HepG2 (cell line): ENCODE measurements around the gene RRAD. TPM values are rescaled to one million over a fixed set of nuclear protein-coding genes. Genes with fewer than 3 reads are reported as not detected.

Experiments used
- MEIS2 ChIP-seq: sonication (generic); formaldehyde crosslinking; IDR thresholded peaks from 2 replicates; pipeline ENCODE4 v1.9.0; 2021; ENCODE audit warnings: mild to moderate bottlenecking, missing genetic modification reagents
- ZBTB20 ChIP-seq: sonication (generic); formaldehyde crosslinking; IDR thresholded peaks from 2 replicates; pipeline ENCODE4 v1.8.1; 2023; ENCODE audit warnings: missing genetic modification reagents, low read depth, mild to moderate bottlenecking, borderline replicate concordance
- ZSCAN29 ChIP-seq: sonication (generic); formaldehyde crosslinking; conservative IDR thresholded peaks from 2 replicates; pipeline ENCODE4 v1.4.0; 2020; ENCODE audit warnings: mild to moderate bottlenecking, missing genetic modification reagents
- polyA plus RNA-seq, 8 experiments: library from polyadenylated mRNA; depleted of rRNA in 3 of 8; stranded (reverse) in 7 of 8; unstranded in 1 of 8; fragments of >200 nt; fragmentation: Illumina TruSeq in 4 of 8; extraction: Trizol in 4 of 8; gene quantifications; 2 replicates each; pipeline versions ENCODE4 v1.2.1 to v1.2.3, GENCODE V29; 2011 to 2016; ENCODE audit warnings: low read depth in 4 of 8, missing spikeins in 1 of 8, mixed read lengths in 1 of 8; ENCODE audit not compliant: insufficient read depth in 1 of 8
- total RNA-seq, 5 experiments: library from RNA; depleted of rRNA; stranded (reverse); fragments of >200 nt; fragmentation: Illumina TruSeq; extraction: Trizol; gene quantifications; 2 replicates each; pipeline ENCODE4 v1.2.3, GENCODE V29; 2016; ENCODE audit warnings: low read depth in 1 of 5
- TF ChIP-seq, protein P1 (sequence below): sonication (generic); formaldehyde crosslinking; IDR thresholded peaks from 2 replicates; pipeline ENCODE4 v1.5.0; 2020; ENCODE audit warnings: mild to moderate bottlenecking, missing genetic modification reagents, borderline replicate concordance
- TF ChIP-seq, protein P2 (sequence below): sonication (generic); formaldehyde crosslinking; IDR thresholded peaks from 2 replicates; pipeline ENCODE4 v1.4.0; 2020; ENCODE audit warnings: mild to moderate bottlenecking, missing genetic modification reagents
- TF ChIP-seq, protein P3 (sequence below), 2 experiments: IDR thresholded peaks; 2 replicates each; pipeline ENCODE4 v1.6.1; 2011 to 2012; ENCODE audit warnings: low read length in 2 of 2, borderline replicate concordance in 1 of 2, low read depth in 1 of 2, mild to moderate bottlenecking in 1 of 2, moderate library complexity in 1 of 2
- TF ChIP-seq, protein P4 (sequence below): IDR thresholded peaks from 2 replicates; pipeline ENCODE4 v1.6.1; 2012; ENCODE audit warnings: inconsistent platforms

The RRAD gene
- total and polyA plus RNA-seq, 2 of the 13 experiments (the other 11 are each of a cell fraction or from before 2014, with no cell fraction given): 0.80 to 1.1 TPM

DNA sequence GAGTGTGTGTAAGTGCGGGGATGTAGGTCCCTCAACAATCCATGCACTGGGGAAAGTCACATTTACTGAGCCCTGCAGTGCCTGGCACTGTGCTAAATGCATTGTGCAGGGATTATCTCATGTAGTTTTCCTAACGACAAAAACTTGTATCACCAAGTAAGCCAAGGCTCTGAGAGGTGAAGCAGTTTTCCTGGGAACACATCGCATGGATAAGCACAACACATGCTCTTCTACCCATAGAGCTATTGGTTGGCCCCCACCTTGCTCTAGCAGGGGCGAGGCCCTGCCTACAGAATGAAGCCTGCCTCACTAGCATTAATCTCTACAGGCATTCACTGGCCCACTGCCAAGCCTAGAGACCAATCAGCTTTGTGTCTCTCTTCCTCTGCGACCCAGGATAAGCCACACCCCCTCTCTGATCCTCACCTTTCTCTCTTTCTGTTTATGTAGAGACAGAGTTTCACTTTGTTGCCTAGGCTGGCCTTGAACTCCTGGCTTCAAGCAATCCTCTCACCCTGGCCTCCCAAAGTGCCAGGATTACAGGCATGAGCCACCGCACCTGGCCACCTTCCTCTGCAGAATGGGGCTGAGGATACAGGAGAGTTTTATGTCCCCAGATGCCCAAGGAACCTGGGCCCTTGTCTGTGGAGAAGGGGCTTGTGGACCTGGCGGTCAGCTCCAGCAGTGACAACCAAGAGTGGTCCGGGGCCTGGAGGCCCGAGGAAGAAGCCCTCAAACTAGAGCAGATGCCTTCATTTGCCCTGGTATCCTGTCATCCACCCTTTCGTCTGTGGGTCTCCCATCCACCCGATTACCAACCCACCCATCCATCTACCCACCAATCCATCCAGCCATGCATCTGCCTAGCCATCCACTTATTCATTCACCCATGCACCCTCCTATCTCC is 19.4 kb downstream of the RRAD start (continued):
- TF ChIP-seq, protein P1, sequence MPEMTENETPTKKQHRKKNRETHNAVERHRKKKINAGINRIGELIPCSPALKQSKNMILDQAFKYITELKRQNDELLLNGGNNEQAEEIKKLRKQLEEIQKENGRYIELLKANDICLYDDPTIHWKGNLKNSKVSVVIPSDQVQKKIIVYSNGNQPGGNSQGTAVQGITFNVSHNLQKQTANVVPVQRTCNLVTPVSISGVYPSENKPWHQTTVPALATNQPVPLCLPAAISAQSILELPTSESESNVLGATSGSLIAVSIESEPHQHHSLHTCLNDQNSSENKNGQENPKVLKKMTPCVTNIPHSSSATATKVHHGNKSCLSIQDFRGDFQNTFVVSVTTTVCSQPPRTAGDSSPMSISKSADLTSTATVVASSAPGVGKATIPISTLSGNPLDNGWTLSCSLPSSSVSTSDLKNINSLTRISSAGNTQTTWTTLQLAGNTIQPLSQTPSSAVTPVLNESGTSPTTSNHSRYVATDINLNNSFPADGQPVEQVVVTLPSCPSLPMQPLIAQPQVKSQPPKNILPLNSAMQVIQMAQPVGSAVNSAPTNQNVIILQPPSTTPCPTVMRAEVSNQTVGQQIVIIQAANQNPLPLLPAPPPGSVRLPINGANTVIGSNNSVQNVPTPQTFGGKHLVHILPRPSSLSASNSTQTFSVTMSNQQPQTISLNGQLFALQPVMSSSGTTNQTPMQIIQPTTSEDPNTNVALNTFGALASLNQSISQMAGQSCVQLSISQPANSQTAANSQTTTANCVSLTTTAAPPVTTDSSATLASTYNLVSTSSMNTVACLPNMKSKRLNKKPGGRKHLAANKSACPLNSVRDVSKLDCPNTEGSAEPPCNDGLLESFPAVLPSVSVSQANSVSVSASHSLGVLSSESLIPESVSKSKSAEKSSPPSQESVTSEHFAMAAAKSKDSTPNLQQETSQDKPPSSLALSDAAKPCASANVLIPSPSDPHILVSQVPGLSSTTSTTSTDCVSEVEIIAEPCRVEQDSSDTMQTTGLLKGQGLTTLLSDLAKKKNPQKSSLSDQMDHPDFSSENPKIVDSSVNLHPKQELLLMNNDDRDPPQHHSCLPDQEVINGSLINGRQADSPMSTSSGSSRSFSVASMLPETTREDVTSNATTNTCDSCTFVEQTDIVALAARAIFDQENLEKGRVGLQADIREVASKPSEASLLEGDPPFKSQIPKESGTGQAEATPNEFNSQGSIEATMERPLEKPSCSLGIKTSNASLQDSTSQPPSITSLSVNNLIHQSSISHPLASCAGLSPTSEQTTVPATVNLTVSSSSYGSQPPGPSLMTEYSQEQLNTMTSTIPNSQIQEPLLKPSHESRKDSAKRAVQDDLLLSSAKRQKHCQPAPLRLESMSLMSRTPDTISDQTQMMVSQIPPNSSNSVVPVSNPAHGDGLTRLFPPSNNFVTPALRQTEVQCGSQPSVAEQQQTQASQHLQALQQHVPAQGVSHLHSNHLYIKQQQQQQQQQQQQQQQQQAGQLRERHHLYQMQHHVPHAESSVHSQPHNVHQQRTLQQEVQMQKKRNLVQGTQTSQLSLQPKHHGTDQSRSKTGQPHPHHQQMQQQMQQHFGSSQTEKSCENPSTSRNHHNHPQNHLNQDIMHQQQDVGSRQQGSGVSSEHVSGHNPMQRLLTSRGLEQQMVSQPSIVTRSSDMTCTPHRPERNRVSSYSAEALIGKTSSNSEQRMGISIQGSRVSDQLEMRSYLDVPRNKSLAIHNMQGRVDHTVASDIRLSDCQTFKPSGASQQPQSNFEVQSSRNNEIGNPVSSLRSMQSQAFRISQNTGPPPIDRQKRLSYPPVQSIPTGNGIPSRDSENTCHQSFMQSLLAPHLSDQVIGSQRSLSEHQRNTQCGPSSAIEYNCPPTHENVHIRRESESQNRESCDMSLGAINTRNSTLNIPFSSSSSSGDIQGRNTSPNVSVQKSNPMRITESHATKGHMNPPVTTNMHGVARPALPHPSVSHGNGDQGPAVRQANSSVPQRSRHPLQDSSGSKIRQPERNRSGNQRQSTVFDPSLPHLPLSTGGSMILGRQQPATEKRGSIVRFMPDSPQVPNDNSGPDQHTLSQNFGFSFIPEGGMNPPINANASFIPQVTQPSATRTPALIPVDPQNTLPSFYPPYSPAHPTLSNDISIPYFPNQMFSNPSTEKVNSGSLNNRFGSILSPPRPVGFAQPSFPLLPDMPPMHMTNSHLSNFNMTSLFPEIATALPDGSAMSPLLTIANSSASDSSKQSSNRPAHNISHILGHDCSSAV (CRISPR knock-in tag): no peak
- TF ChIP-seq MEIS2 (CRISPR knock-in tag) (0 out of 2 replicates have a peak, but pooled peaks have one; percentile 67), ZBTB20 (0 out of 2 replicates have a peak, but pooled peaks have one; percentile 18), ZSCAN29 (CRISPR knock-in tag) (no peak)
- TF ChIP-seq, protein P2, sequence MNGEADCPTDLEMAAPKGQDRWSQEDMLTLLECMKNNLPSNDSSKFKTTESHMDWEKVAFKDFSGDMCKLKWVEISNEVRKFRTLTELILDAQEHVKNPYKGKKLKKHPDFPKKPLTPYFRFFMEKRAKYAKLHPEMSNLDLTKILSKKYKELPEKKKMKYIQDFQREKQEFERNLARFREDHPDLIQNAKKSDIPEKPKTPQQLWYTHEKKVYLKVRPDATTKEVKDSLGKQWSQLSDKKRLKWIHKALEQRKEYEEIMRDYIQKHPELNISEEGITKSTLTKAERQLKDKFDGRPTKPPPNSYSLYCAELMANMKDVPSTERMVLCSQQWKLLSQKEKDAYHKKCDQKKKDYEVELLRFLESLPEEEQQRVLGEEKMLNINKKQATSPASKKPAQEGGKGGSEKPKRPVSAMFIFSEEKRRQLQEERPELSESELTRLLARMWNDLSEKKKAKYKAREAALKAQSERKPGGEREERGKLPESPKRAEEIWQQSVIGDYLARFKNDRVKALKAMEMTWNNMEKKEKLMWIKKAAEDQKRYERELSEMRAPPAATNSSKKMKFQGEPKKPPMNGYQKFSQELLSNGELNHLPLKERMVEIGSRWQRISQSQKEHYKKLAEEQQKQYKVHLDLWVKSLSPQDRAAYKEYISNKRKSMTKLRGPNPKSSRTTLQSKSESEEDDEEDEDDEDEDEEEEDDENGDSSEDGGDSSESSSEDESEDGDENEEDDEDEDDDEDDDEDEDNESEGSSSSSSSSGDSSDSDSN (CRISPR knock-in tag): peak; percentile 45
- TF ChIP-seq, protein P3, sequence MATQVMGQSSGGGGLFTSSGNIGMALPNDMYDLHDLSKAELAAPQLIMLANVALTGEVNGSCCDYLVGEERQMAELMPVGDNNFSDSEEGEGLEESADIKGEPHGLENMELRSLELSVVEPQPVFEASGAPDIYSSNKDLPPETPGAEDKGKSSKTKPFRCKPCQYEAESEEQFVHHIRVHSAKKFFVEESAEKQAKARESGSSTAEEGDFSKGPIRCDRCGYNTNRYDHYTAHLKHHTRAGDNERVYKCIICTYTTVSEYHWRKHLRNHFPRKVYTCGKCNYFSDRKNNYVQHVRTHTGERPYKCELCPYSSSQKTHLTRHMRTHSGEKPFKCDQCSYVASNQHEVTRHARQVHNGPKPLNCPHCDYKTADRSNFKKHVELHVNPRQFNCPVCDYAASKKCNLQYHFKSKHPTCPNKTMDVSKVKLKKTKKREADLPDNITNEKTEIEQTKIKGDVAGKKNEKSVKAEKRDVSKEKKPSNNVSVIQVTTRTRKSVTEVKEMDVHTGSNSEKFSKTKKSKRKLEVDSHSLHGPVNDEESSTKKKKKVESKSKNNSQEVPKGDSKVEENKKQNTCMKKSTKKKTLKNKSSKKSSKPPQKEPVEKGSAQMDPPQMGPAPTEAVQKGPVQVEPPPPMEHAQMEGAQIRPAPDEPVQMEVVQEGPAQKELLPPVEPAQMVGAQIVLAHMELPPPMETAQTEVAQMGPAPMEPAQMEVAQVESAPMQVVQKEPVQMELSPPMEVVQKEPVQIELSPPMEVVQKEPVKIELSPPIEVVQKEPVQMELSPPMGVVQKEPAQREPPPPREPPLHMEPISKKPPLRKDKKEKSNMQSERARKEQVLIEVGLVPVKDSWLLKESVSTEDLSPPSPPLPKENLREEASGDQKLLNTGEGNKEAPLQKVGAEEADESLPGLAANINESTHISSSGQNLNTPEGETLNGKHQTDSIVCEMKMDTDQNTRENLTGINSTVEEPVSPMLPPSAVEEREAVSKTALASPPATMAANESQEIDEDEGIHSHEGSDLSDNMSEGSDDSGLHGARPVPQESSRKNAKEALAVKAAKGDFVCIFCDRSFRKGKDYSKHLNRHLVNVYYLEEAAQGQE (IDR thresholded peaks at IDR 0.05; ENCODE audit: borderline replicate concordance in 1 of 2, low read depth in 1 of 2, low read length in 2 of 2): no peak
- TF ChIP-seq, protein P4, sequence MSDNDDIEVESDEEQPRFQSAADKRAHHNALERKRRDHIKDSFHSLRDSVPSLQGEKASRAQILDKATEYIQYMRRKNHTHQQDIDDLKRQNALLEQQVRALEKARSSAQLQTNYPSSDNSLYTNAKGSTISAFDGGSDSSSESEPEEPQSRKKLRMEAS: no peak; the same call in 1 of the 2 replicates
